Panc1 (cell line): ENCODE data around the gene MTCH1. TPM values are rescaled to one million over a fixed set of nuclear protein-coding genes. Genes with fewer than 3 reads are reported as not detected.
"Not testable (repeated sequence)": the region's sequence is repeated elsewhere in the genome, so short reads cannot be mapped to it uniquely, and the experiment has no call there.

ENCODE experiments used
- ATAC-seq: fragments of 200-7000 bp; cut with Tn5 transposase; 2 replicates; pipeline ENCODE4 v1.9.1; 2020; ENCODE audit warnings: mild to moderate bottlenecking, moderate library complexity
- BruUV-seq: library from RNA; stranded (reverse); fragments of 400-500 nt; replicated peaks from 2 replicates; lab custom pipeline; 2021; lab: Mats Ljungman, UMichigan
- CTCF ChIA-PET: fragments of 300-600 bp; sonication (Branson Sonifier 250); formaldehyde crosslinking; loops from one replicate; lab custom pipeline; 2022; ENCODE audit warnings: antibody characterized with exemption; lab: Charles Lee
- POLR2A ChIA-PET: fragments of 300-600 bp; sonication (Branson Sonifier 250); formaldehyde crosslinking; loops from one replicate; lab custom pipeline; 2022; ENCODE audit warnings: antibody characterized with exemption; lab: Charles Lee
- DNase-seq: peaks from one replicate; pipeline ENCODE4 v3.0.0-alpha.2; 2010; ENCODE audit warnings: low read depth, low spot score
- H3K27ac ChIP-seq: 2 replicates; pipeline ENCODE4 v1.5.1; 2011; ENCODE audit warnings: mild to moderate bottlenecking, low read length, inconsistent platforms
- H3K27me3 ChIP-seq: fragments of 200-500 bp; sonication (Bioruptor generic); 2 replicates; pipeline ENCODE4 v1.6.0; 2014; ENCODE audit warnings: low read length, inconsistent platforms; ENCODE audit not compliant: control insufficient read depth, insufficient read depth
- H3K36me3 ChIP-seq: fragments of 200-500 bp; sonication (Bioruptor generic); 2 replicates; pipeline ENCODE4 v1.5.1; 2014; ENCODE audit warnings: inconsistent platforms, mild to moderate bottlenecking, low read length, moderate library complexity; ENCODE audit not compliant: control insufficient read depth, insufficient read depth
- H3K4me1 ChIP-seq: 2 replicates; pipeline ENCODE4 v1.5.1; 2011; ENCODE audit warnings: inconsistent platforms, mild to moderate bottlenecking, low read length, moderate library complexity; ENCODE audit not compliant: control insufficient read depth, insufficient read depth
- H3K4me3 ChIP-seq, 2 experiments: 2 replicates each; pipeline ENCODE4 v1.5.1; 2011 to 2012; ENCODE audit warnings: low read depth in 2 of 2, low read length in 2 of 2, mild to moderate bottlenecking in 2 of 2, inconsistent platforms in 1 of 2, moderate library complexity in 1 of 2
- H3K9me3 ChIP-seq: fragments of 200-500 bp; sonication (Bioruptor generic); 2 replicates; pipeline ENCODE4 v1.5.1; 2014; ENCODE audit warnings: low read depth, mild to moderate bottlenecking, inconsistent platforms, low read length, moderate library complexity; ENCODE audit not compliant: control insufficient read depth, insufficient read depth
- POLR2AphosphoS5 ChIP-seq: IDR thresholded peaks from 2 replicates; pipeline ENCODE4 v1.6.1; 2012; ENCODE audit warnings: mild to moderate bottlenecking, low read depth, low read length, moderate library complexity
- SIN3A ChIP-seq: IDR thresholded peaks from 2 replicates; pipeline ENCODE4 v1.6.1; 2012; ENCODE audit warnings: low read depth, mild to moderate bottlenecking, low read length, moderate library complexity, borderline replicate concordance; ENCODE audit not compliant: insufficient read depth
- TCF7L2 ChIP-seq: IDR thresholded peaks from 2 replicates; pipeline ENCODE4 v1.6.1; 2011; ENCODE audit warnings: mild to moderate bottlenecking, low read depth, low read length, inconsistent platforms
- in situ Hi-C: cut with HindIII; loops from 2 replicates; pipeline ENCODE4 v1.10.0; 2016; ENCODE audit warnings: low sequenced_read_pairs, low pct_unique_long_range_greater_than_20kb
- intact Hi-C: fragments of 100-400 bp; cut with micrococcal nuclease; formaldehyde crosslinking; loops from one replicate; pipeline ENCODE4 v1.10.0; 2022; ENCODE audit not compliant: unreplicated experiment
- total RNA-seq: library from RNA; stranded (reverse); gene quantifications from one replicate; pipeline ENCODE4 v1.2.1, GENCODE V29; 2021; ENCODE audit not compliant: unreplicated experiment
- TF ChIP-seq, protein P1 (sequence below): fragments of 450-650 bp; IDR thresholded peaks from 2 replicates; pipeline ENCODE4 v1.5.1; 2017; ENCODE audit warnings: mild to moderate bottlenecking
- TF ChIP-seq, protein P2 (sequence below), 2 experiments: IDR thresholded peaks; 2 replicates each; pipeline ENCODE4 v1.6.1; 2011 to 2012; ENCODE audit warnings: low read depth in 2 of 2, control low read depth in 1 of 2, low read length in 1 of 2, mild to moderate bottlenecking in 1 of 2, moderate library complexity in 1 of 2; ENCODE audit not compliant: insufficient read depth in 1 of 2

Gene MTCH1
- total RNA-seq, 1 experiment from 2014 or later = 223 TPM

GRCh38 chr6:36998723-36999038 is 12.7 kb upstream of the MTCH1 start:
- H3K4me1 ChIP-seq = no peaks in the 10 kb centered on the region; the same call in 1 of the 2 replicates
- H3K27me3 ChIP-seq = no peaks in the 10 kb centered on the region
- CTCF ChIA-PET = no interaction called here
- no TSS peak for BruUV-seq
- POLR2A ChIA-PET = no interaction called here
- no peaks in the 10 kb centered on the region for H3K9me3 ChIP-seq
- no peak for ATAC-seq
- no peak for DNase-seq
- no peaks in the 10 kb centered on the region for H3K36me3 ChIP-seq
- no peak overlapping the region for H3K27ac ChIP-seq
- in situ Hi-C loops = no loop called here
- intact Hi-C loops = no loop called here
- no peak for TF ChIP-seq POLR2AphosphoS5
- TF ChIP-seq, protein P1, sequence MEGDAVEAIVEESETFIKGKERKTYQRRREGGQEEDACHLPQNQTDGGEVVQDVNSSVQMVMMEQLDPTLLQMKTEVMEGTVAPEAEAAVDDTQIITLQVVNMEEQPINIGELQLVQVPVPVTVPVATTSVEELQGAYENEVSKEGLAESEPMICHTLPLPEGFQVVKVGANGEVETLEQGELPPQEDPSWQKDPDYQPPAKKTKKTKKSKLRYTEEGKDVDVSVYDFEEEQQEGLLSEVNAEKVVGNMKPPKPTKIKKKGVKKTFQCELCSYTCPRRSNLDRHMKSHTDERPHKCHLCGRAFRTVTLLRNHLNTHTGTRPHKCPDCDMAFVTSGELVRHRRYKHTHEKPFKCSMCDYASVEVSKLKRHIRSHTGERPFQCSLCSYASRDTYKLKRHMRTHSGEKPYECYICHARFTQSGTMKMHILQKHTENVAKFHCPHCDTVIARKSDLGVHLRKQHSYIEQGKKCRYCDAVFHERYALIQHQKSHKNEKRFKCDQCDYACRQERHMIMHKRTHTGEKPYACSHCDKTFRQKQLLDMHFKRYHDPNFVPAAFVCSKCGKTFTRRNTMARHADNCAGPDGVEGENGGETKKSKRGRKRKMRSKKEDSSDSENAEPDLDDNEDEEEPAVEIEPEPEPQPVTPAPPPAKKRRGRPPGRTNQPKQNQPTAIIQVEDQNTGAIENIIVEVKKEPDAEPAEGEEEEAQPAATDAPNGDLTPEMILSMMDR = no peak
- H3K4me3 ChIP-seq = no peak overlapping the region

- ATAC-seq = no peak; the same call in 1 of the 2 replicates
- DNase-seq = no peak
- intact Hi-C loops (no loop called here), in situ Hi-C loops (no loop called here)
- ChIA-PET CTCF (no interaction called here), POLR2A (no interaction called here)
- no peak overlapping the region for H3K27ac ChIP-seq
- BruUV-seq = no TSS peak
- TF ChIP-seq, protein P1 = no peak
- TF ChIP-seq, protein P2, sequence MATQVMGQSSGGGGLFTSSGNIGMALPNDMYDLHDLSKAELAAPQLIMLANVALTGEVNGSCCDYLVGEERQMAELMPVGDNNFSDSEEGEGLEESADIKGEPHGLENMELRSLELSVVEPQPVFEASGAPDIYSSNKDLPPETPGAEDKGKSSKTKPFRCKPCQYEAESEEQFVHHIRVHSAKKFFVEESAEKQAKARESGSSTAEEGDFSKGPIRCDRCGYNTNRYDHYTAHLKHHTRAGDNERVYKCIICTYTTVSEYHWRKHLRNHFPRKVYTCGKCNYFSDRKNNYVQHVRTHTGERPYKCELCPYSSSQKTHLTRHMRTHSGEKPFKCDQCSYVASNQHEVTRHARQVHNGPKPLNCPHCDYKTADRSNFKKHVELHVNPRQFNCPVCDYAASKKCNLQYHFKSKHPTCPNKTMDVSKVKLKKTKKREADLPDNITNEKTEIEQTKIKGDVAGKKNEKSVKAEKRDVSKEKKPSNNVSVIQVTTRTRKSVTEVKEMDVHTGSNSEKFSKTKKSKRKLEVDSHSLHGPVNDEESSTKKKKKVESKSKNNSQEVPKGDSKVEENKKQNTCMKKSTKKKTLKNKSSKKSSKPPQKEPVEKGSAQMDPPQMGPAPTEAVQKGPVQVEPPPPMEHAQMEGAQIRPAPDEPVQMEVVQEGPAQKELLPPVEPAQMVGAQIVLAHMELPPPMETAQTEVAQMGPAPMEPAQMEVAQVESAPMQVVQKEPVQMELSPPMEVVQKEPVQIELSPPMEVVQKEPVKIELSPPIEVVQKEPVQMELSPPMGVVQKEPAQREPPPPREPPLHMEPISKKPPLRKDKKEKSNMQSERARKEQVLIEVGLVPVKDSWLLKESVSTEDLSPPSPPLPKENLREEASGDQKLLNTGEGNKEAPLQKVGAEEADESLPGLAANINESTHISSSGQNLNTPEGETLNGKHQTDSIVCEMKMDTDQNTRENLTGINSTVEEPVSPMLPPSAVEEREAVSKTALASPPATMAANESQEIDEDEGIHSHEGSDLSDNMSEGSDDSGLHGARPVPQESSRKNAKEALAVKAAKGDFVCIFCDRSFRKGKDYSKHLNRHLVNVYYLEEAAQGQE (IDR thresholded peaks at IDR 0.05; ENCODE audit: insufficient read depth in 1 of 2, low read depth in 2 of 2, low read length in 1 of 2) = no peak
- TF ChIP-seq POLR2AphosphoS5 = no peak
- TF ChIP-seq SIN3A = no peak
- no peak for TF ChIP-seq TCF7L2
- H3K9me3 ChIP-seq = no peaks in the 10 kb centered on the region
- no peaks in the 10 kb centered on the region for H3K36me3 ChIP-seq
- no peak overlapping the region for H3K4me3 ChIP-seq
- no peaks in the 10 kb centered on the region; the same call in 1 of the 2 replicates for H3K4me1 ChIP-seq
- no peaks in the 10 kb centered on the region for H3K27me3 ChIP-seq
Observed at GRCh38 chr6:36997811-36998722, 12.1 kb upstream of the MTCH1 start.

DNA sequence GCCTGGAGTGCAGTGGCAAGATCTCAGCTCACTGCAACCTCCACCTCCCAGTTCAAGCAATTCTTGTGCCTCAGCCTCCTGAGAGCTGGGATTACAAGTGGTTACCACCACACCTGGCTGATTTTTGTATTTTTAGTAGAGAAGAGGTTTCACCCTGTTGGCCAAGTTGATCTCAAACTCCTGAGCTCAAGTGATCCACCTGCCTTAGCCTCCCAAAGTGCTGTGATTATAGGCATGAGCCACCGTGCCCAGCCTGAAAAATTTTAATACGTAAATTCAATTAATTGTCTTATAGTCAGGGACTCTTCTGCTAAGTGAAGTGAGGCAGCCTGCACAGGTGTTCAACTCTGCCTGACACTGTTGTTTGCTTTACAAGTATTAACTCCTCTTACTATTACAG is 4.4 kb upstream of the MTCH1 start:
- H3K4me1 ChIP-seq, POLR2A ChIA-PET, BruUV-seq, H3K36me3 ChIP-seq, H3K27ac ChIP-seq, CTCF ChIA-PET, H3K27me3 ChIP-seq, H3K9me3 ChIP-seq, DNase-seq, H3K4me3 ChIP-seq, in situ Hi-C loops, ATAC-seq, intact Hi-C loops: not testable (repeated sequence)
